Measurements from ENCODE around the gene CCDC134.

- TF ChIP-seq CTCF (IDR thresholded peaks at IDR 0.05), result no peak
- TF ChIP-seq POLR2A (IDR thresholded peaks at IDR 0.05), result no peak
- TF ChIP-seq POLR2AphosphoS5 (IDR thresholded peaks at IDR 0.05), result no peak
Measured at GRCh38 chr22:41816871-41817270, 16.4 kb downstream of the CCDC134 start.
